Measurements from ENCODE around the gene TRIM39. TPM values are rescaled to one million over a fixed set of nuclear protein-coding genes. Genes with fewer than 3 reads are reported as not detected.

Gene TRIM39
- total and polyA plus RNA-seq, 3 donors from 2014 or later: 30.6 to 58.1 (median 33.6) TPM

- intact Hi-C loops (cut with DNase I; ENCODE audit: low total_unique reads): no loop called here
- Histone ChIP-seq H3K4me3 (no peak overlapping the region), H3K4me1 (no peaks in the 10 kb centered on the region), H3K27ac (no peak overlapping the region), H3K27me3 (no peaks in the 10 kb centered on the region), H3K9me3 (no peaks in the 10 kb centered on the region), H3K36me3 (ENCODE audit: low read depth, missing control alignments) (no peaks in the 10 kb centered on the region)
- DNase-seq: no peak
- WGBS, 2 donors: 69 to 78% methylated on average over 3 of the region's 3 CpGs
- TF ChIP-seq POLR2A (IDR thresholded peaks at IDR 0.05): no peak
- TF ChIP-seq CTCF (IDR thresholded peaks at IDR 0.05): no peak
Observed at GRCh38 chr6:30349421-30350177, 22.9 kb downstream of the TRIM39 start.

- WGBS, 2 donors: 75 to 88% methylated on average over 1 of the region's 1 CpG
Observed at GRCh38 chr6:30350524-30350923, 23.8 kb downstream of the TRIM39 start.

GRCh38 chr6:30352550-30352949 is 25.8 kb downstream of the TRIM39 start:
- no peak for DNase-seq
- no peaks in the 10 kb centered on the region for H3K27me3 ChIP-seq
- WGBS, 2 donors: 76 to 90% methylated on average over 2 of the region's 2 CpGs
- H3K4me3 ChIP-seq: no peak overlapping the region
- intact Hi-C loops (cut with DNase I; ENCODE audit: low total_unique reads): no loop called here
- TF ChIP-seq POLR2A (IDR thresholded peaks at IDR 0.05) (no peak), CTCF (IDR thresholded peaks at IDR 0.05) (no peak)
- H3K4me1 ChIP-seq: no peaks in the 10 kb centered on the region
- H3K36me3 ChIP-seq (ENCODE audit: low read depth, missing control alignments): no peaks in the 10 kb centered on the region
- no peaks in the 10 kb centered on the region for H3K9me3 ChIP-seq
- H3K27ac ChIP-seq: no peak overlapping the region

More at GRCh38 chr6:30350524-30350923, 23.8 kb downstream of the TRIM39 start:
- TF ChIP-seq POLR2A (IDR thresholded peaks at IDR 0.05): no peak
- no peak for TF ChIP-seq CTCF (IDR thresholded peaks at IDR 0.05)
- no peaks in the 10 kb centered on the region for H3K4me1 ChIP-seq
- intact Hi-C loops (cut with DNase I; ENCODE audit: low total_unique reads): no loop called here
- H3K36me3 ChIP-seq (ENCODE audit: low read depth, missing control alignments): no peaks in the 10 kb centered on the region
- H3K9me3 ChIP-seq: no peaks in the 10 kb centered on the region
- DNase-seq: no peak
- H3K27me3 ChIP-seq: no peaks in the 10 kb centered on the region
- no peak overlapping the region for H3K27ac ChIP-seq
- no peak overlapping the region for H3K4me3 ChIP-seq

- 74 to 89% methylated on average over 4 of the region's 4 CpGs for WGBS, 2 donors
- H3K4me1 ChIP-seq: no peaks in the 10 kb centered on the region
- intact Hi-C loops (cut with DNase I; ENCODE audit: low total_unique reads): no loop called here
- H3K4me3 ChIP-seq: no peak overlapping the region
- no peak overlapping the region for H3K27ac ChIP-seq
- H3K36me3 ChIP-seq (ENCODE audit: low read depth, missing control alignments): no peaks in the 10 kb centered on the region
- H3K9me3 ChIP-seq: no peaks in the 10 kb centered on the region
- TF ChIP-seq CTCF (IDR thresholded peaks at IDR 0.05): no peak
- no peak for TF ChIP-seq POLR2A (IDR thresholded peaks at IDR 0.05)
- no peaks in the 10 kb centered on the region for H3K27me3 ChIP-seq
- DNase-seq: no peak
Observed at GRCh38 chr6:30355281-30355680, 28.6 kb downstream of the TRIM39 start.

- DNase-seq: no peak
- Histone ChIP-seq H3K36me3 (ENCODE audit: low read depth, missing control alignments) (no peaks in the 10 kb centered on the region), H3K4me1 (no peaks in the 10 kb centered on the region), H3K9me3 (no peaks in the 10 kb centered on the region), H3K27ac (no peak overlapping the region), H3K27me3 (no peaks in the 10 kb centered on the region), H3K4me3 (no peak overlapping the region)
- intact Hi-C loops (cut with DNase I; ENCODE audit: low total_unique reads): no loop called here
- 41 to 50% methylated on average over 1 of the region's 1 CpG for WGBS, 2 donors
- TF ChIP-seq POLR2A (IDR thresholded peaks at IDR 0.05): no peak
- no peak for TF ChIP-seq CTCF (IDR thresholded peaks at IDR 0.05)
Observed at GRCh38 chr6:30356536-30356935, 29.8 kb downstream of the TRIM39 start.

All from testis (tissue), 3 donors.